Sigmoid colon (tissue), 4 donors: ENCODE measurements around the gene TDRD3.

Source experiments
- CTCF ChIP-seq, 4 experiments: fragments of 450-650 bp in 3 of 4; fragments of 200-600 bp in 1 of 4; IDR thresholded peaks; one replicate each; pipeline ENCODE4 v1.5.1; 2016 to 2019; ENCODE audit warnings: antibody characterized with exemption in 4 of 4, mild to moderate bottlenecking in 3 of 4, moderate library complexity in 2 of 4
- EP300 ChIP-seq, 4 donors: sonication (generic); formaldehyde crosslinking; IDR thresholded peaks; one replicate each; pipeline ENCODE4 v1.6.1; 2017; ENCODE audit warnings: antibody characterized with exemption in 4 of 4
- POLR2A ChIP-seq, 2 donors: fragments of 450-650 bp; IDR thresholded peaks; one replicate each; pipeline ENCODE4 v1.6.1; 2016; ENCODE audit warnings: antibody characterized with exemption in 2 of 2, mild to moderate bottlenecking in 2 of 2, moderate library complexity in 2 of 2
- POLR2AphosphoS5 ChIP-seq, 4 donors: sonication (generic); formaldehyde crosslinking; IDR thresholded peaks; one replicate each; pipeline ENCODE4 v1.6.1; 2017; ENCODE audit warnings: antibody characterized with exemption in 4 of 4

GRCh38 chr13:60356970-60357369 is 40.0 kb upstream of the TDRD3 start:
- TF ChIP-seq POLR2AphosphoS5 (IDR thresholded peaks at IDR 0.05) (no peak), CTCF (IDR thresholded peaks at IDR 0.05) (no peak), EP300 (IDR thresholded peaks at IDR 0.05) (no peak), POLR2A (IDR thresholded peaks at IDR 0.05) (no peak)
